Sigmoid colon (tissue), 4 donors: ENCODE measurements around the gene PLPP1.

Experiments
- CTCF ChIP-seq, 4 experiments: fragments of 450-650 bp in 3 of 4; fragments of 200-600 bp in 1 of 4; IDR thresholded peaks; one replicate each; pipeline ENCODE4 v1.5.1; 2016 to 2019; ENCODE audit warnings: antibody characterized with exemption in 4 of 4, mild to moderate bottlenecking in 3 of 4, moderate library complexity in 2 of 4
- POLR2A ChIP-seq, 2 donors: fragments of 450-650 bp; IDR thresholded peaks; one replicate each; pipeline ENCODE4 v1.6.1; 2016; ENCODE audit warnings: antibody characterized with exemption in 2 of 2, mild to moderate bottlenecking in 2 of 2, moderate library complexity in 2 of 2
- POLR2AphosphoS5 ChIP-seq, 4 donors: sonication (generic); formaldehyde crosslinking; IDR thresholded peaks; one replicate each; pipeline ENCODE4 v1.6.1; 2017; ENCODE audit warnings: antibody characterized with exemption in 4 of 4

GRCh38 chr5:55410845-55411244, 123.9 kb downstream of the PLPP1 start:
- no peak for TF ChIP-seq CTCF (IDR thresholded peaks at IDR 0.05)
- TF ChIP-seq POLR2A (IDR thresholded peaks at IDR 0.05): no peak
- no peak for TF ChIP-seq POLR2AphosphoS5 (IDR thresholded peaks at IDR 0.05)
